ENCODE results near the gene RCC2.

The RCC2 gene

GRCh38 chr1:17358557-17358956, 80.9 kb downstream of the RCC2 start:
- ATAC-seq, result no peak
- TF ChIP-seq CREB5 (CRISPR knock-in tag; IDR thresholded peaks at IDR 0.05; ENCODE audit: low read depth) (no peak), OSR1 (CRISPR knock-in tag; IDR thresholded peaks at IDR 0.05) (no peak), ZNF8 (CRISPR knock-in tag; IDR thresholded peaks at IDR 0.05) (no peak), SNAI2 (CRISPR knock-in tag; IDR thresholded peaks at IDR 0.05) (no peak), ARNTL (CRISPR knock-in tag; IDR thresholded peaks at IDR 0.05; ENCODE audit: borderline replicate concordance, low read depth) (no peak), ZC3H10 (CRISPR knock-in tag; IDR thresholded peaks at IDR 0.05) (no peak), ISL1 (CRISPR knock-in tag; IDR thresholded peaks at IDR 0.05) (no peak), CSDC2 (CRISPR knock-in tag; IDR thresholded peaks at IDR 0.05) (no peak)
